GM18873 (cell line): ENCODE results near the gene LRRC43.

Experiments
- ATAC-seq: cut with Tn5 transposase; IDR thresholded peaks from one replicate; pipeline ENCODE4 v1.9.1; 2021; ENCODE audit warnings: mild to moderate bottlenecking, moderate library complexity, moderate number of reproducible peaks; ENCODE audit not compliant: unreplicated experiment, low FRiP score

Gene LRRC43

GRCh38 chr12:122215771-122216170 is 32.8 kb downstream of the LRRC43 start:
- no peak for ATAC-seq

- no peak for ATAC-seq
Observed at GRCh38 chr12:122216445-122216844, 33.5 kb downstream of the LRRC43 start.

GRCh38 chr12:122225683-122226365 is 42.9 kb downstream of the LRRC43 start, which contains the start of gene DIABLO:
Gene DIABLO, minus strand, starts transcription at chr12:122226052. Its CDS starts 38 bp downstream, at chr12:122226014.
- peak; percentile 85 for ATAC-seq

- ATAC-seq = no peak
Observed at GRCh38 chr12:122226366-122227125, 43.6 kb downstream of the LRRC43 start.

GRCh38 chr12:122227341-122227740 is 44.4 kb downstream of the LRRC43 start:
- no peak for ATAC-seq

GRCh38 chr12:122228092-122228491 is 45.2 kb downstream of the LRRC43 start:
- ATAC-seq = no peak

- no peak for ATAC-seq
Observed at GRCh38 chr12:122230798-122231197, 47.9 kb downstream of the LRRC43 start.

GRCh38 chr12:122232691-122233090 is 49.8 kb downstream of the LRRC43 start:
- ATAC-seq = no peak

- ATAC-seq = no peak
Observed at GRCh38 chr12:122235741-122236140, 52.8 kb downstream of the LRRC43 start.

GRCh38 chr12:122238861-122239260 is 55.9 kb downstream of the LRRC43 start:
- ATAC-seq = no peak

- no peak for ATAC-seq
Observed at GRCh38 chr12:122243965-122244364, 61.0 kb downstream of the LRRC43 start.

GRCh38 chr12:122244565-122245371 is 61.8 kb downstream of the LRRC43 start:
- ATAC-seq = no peak

- no peak for ATAC-seq
Observed at GRCh38 chr12:122245553-122245952, 62.6 kb downstream of the LRRC43 start.

- no peak for ATAC-seq
Observed at GRCh38 chr12:122250047-122250446, 67.1 kb downstream of the LRRC43 start.

GRCh38 chr12:122250536-122250935 is 67.6 kb downstream of the LRRC43 start:
- ATAC-seq = no peak
